ENCODE measurements around the gene KNOP1.
"Not testable (repeated sequence)": the region's sequence is repeated elsewhere in the genome, so short reads cannot be mapped to it uniquely, and the experiment has no call there.

Gene KNOP1

DNA sequence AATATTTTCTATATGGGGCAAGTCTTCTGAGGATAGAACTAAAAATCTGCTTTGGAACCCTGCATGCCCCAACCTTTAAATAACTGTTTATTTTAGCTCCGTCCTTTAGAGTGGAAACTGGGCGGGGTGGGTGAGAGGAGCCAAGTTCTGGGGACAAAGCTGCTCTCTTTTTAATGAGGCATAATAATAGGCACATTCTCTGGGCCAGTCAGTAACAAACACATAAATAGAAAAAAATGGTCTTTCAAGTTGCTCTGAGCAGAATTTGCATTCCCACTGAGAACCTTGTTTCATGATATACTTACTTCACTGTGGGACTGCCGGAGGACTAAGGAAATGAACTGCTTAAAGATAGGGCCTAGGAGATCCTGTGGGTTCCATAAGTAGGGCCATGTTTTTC lies 51.5 kb downstream of the KNOP1 start:
- no peaks in the 10 kb centered on the region; the same call in 1 of the 2 replicates for H3K27me3 ChIP-seq (ENCODE audit: insufficient read depth, low read length)
- H3K36me3 ChIP-seq (ENCODE audit: insufficient read depth, low read depth, low read length) = peaks cover 23% of the 10 kb centered on the region
- no peak overlapping the region for H3K4me3 ChIP-seq (ENCODE audit: low read length)
- H3K9me3 ChIP-seq (ENCODE audit: insufficient read depth, low read depth, low read length) = peaks cover 8% of the 10 kb centered on the region; the same call in 1 of the 2 replicates
- no peak overlapping the region for H3K27ac ChIP-seq (ENCODE audit: low read length)
- H3K9ac ChIP-seq (ENCODE audit: low read depth, low read length) = no peak overlapping the region
- H3K4me1 ChIP-seq (ENCODE audit: insufficient read depth, low read length) = no peaks in the 10 kb centered on the region

DNA sequence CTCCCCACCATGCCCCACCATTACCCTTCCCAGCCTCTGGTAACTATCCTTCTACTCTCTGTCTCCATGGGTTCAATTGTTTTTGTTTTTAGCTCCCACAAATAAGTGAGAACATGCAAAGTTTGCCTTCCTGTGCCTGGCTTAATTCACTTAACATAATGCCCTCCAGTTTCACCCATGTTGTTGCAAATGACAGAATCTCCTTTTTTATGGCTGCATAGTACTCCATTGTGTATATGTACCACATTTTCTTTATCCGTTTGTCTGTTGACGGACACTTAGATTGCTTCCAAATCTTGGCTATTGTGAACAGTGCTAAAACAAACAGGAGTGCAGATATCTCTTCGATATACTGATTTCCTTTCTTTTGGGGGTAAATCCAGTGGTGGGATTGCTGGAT lies 52.7 kb downstream of the KNOP1 start:
- H3K27ac ChIP-seq (ENCODE audit: low read length); H3K4me3 ChIP-seq (ENCODE audit: low read length); H3K9me3 ChIP-seq (ENCODE audit: insufficient read depth, low read depth, low read length); H3K9ac ChIP-seq (ENCODE audit: low read depth, low read length); H3K27me3 ChIP-seq (ENCODE audit: insufficient read depth, low read length); H3K4me1 ChIP-seq (ENCODE audit: insufficient read depth, low read length): not testable (repeated sequence)
- peaks cover 20% of the 10 kb centered on the region; the same call in 1 of the 2 replicates for H3K36me3 ChIP-seq (ENCODE audit: insufficient read depth, low read depth, low read length)

GRCh38 chr16:19664166-19664565 lies 53.9 kb downstream of the KNOP1 start:
- Histone ChIP-seq H3K27me3 (ENCODE audit: insufficient read depth, low read length) (no peaks in the 10 kb centered on the region; the same call in 1 of the 2 replicates), H3K4me1 (ENCODE audit: insufficient read depth, low read length) (no peaks in the 10 kb centered on the region), H3K9ac (ENCODE audit: low read depth, low read length) (no peak overlapping the region), H3K36me3 (ENCODE audit: insufficient read depth, low read depth, low read length) (peaks cover 12% of the 10 kb centered on the region; the same call in 1 of the 2 replicates), H3K9me3 (ENCODE audit: insufficient read depth, low read depth, low read length) (peaks cover 8% of the 10 kb centered on the region; the same call in 1 of the 2 replicates), H3K27ac (ENCODE audit: low read length) (no peak overlapping the region), H3K4me3 (ENCODE audit: low read length) (no peak overlapping the region)

DNA sequence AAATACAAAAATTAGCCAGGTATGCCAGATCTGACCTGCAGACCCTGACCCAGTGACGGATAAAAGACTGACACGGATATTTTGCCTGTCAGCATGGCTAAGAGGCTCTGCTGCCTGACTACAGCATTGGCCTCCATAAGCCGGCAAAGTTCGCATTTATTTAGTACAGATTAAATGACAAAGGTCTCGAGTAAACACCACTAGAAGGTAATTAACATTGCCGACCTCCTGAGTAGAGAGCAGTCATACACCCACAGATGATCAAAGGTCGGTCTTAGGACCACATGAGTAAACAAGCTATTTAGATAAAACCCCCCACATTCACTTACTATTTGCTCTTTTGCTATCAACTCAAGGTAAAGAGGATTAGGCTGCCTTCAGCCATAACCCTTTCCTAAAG lies 55.7 kb downstream of the KNOP1 start:
- H3K9ac ChIP-seq (ENCODE audit: low read depth, low read length) = no peak overlapping the region
- H3K36me3 ChIP-seq (ENCODE audit: insufficient read depth, low read depth, low read length) = peaks cover 8% of the 10 kb centered on the region; the same call in 1 of the 2 replicates
- no peaks in the 10 kb centered on the region; the same call in 1 of the 2 replicates for H3K27me3 ChIP-seq (ENCODE audit: insufficient read depth, low read length)
- H3K4me1 ChIP-seq (ENCODE audit: insufficient read depth, low read length) = no peaks in the 10 kb centered on the region
- H3K27ac ChIP-seq (ENCODE audit: low read length) = no peak overlapping the region
- H3K4me3 ChIP-seq (ENCODE audit: low read length) = no peak overlapping the region
- peaks cover 8% of the 10 kb centered on the region; the same call in 1 of the 2 replicates for H3K9me3 ChIP-seq (ENCODE audit: insufficient read depth, low read depth, low read length)

DNA sequence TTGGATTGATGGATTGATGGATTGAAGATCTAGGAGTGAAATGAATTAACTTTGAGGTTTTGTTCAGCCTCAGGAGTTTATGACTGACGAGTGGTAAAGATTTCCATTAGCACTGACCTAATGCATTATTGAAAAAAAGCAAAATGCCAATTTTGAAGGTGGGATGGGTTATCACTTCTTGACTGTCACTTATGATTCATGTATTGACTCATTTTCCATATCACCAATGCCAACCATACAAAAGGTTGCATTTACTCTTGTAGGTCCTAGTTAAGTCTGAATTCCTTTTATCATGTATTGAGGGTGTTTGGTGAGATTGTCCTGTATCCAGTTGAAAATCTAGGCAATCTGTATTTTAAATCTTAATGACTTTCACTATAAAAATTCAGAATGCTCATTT lies 57.6 kb downstream of the KNOP1 start:
- no peaks in the 10 kb centered on the region for H3K4me1 ChIP-seq (ENCODE audit: insufficient read depth, low read length)
- H3K9me3 ChIP-seq (ENCODE audit: insufficient read depth, low read depth, low read length) = peaks cover 8% of the 10 kb centered on the region; the same call in 1 of the 2 replicates
- H3K27ac ChIP-seq (ENCODE audit: low read length) = no peak overlapping the region
- peaks cover 8% of the 10 kb centered on the region; the same call in 1 of the 2 replicates for H3K36me3 ChIP-seq (ENCODE audit: insufficient read depth, low read depth, low read length)
- no peak overlapping the region for H3K4me3 ChIP-seq (ENCODE audit: low read length)
- no peaks in the 10 kb centered on the region; the same call in 1 of the 2 replicates for H3K27me3 ChIP-seq (ENCODE audit: insufficient read depth, low read length)
- H3K9ac ChIP-seq (ENCODE audit: low read depth, low read length) = no peak overlapping the region

GRCh38 chr16:19659554-19659953 lies 58.5 kb downstream of the KNOP1 start:
- H3K36me3 ChIP-seq (ENCODE audit: insufficient read depth, low read depth, low read length) = peaks cover 8% of the 10 kb centered on the region
- peaks cover 8% of the 10 kb centered on the region; the same call in 1 of the 2 replicates for H3K9me3 ChIP-seq (ENCODE audit: insufficient read depth, low read depth, low read length)
- no peaks in the 10 kb centered on the region; the same call in 1 of the 2 replicates for H3K27me3 ChIP-seq (ENCODE audit: insufficient read depth, low read length)
- H3K27ac ChIP-seq (ENCODE audit: low read length) = no peak overlapping the region
- no peaks in the 10 kb centered on the region for H3K4me1 ChIP-seq (ENCODE audit: insufficient read depth, low read length)
- H3K4me3 ChIP-seq (ENCODE audit: low read length) = no peak overlapping the region
- no peak overlapping the region for H3K9ac ChIP-seq (ENCODE audit: low read depth, low read length)

DNA sequence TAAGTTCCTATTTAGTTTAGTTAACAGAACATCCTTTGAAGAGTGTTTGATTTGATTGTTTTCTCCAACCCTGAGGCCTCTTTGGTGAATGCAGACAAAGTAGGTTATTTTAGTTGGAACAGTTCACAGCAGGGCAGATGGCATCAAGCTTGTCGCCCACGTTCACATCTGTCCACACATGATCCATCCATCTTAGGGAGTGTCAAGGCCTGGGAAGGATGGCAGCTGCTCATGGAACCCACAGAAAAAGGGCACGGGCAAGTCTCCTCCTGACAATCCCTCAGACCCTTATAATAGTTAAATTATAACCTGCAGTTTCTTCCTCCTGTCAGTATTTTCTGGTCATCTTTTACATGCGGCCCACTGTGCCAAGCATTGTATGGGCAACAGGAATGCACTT lies 60.2 kb downstream of the KNOP1 start:
- no peak overlapping the region for H3K27ac ChIP-seq (ENCODE audit: low read length)
- H3K27me3 ChIP-seq (ENCODE audit: insufficient read depth, low read length) = no peaks in the 10 kb centered on the region; the same call in 1 of the 2 replicates
- H3K4me1 ChIP-seq (ENCODE audit: insufficient read depth, low read length) = no peaks in the 10 kb centered on the region
- H3K9me3 ChIP-seq (ENCODE audit: insufficient read depth, low read depth, low read length) = peaks cover 8% of the 10 kb centered on the region; the same call in 1 of the 2 replicates
- H3K36me3 ChIP-seq (ENCODE audit: insufficient read depth, low read depth, low read length) = peaks cover 22% of the 10 kb centered on the region
- H3K4me3 ChIP-seq (ENCODE audit: low read length) = no peak overlapping the region
- no peak overlapping the region for H3K9ac ChIP-seq (ENCODE audit: low read depth, low read length)

DNA sequence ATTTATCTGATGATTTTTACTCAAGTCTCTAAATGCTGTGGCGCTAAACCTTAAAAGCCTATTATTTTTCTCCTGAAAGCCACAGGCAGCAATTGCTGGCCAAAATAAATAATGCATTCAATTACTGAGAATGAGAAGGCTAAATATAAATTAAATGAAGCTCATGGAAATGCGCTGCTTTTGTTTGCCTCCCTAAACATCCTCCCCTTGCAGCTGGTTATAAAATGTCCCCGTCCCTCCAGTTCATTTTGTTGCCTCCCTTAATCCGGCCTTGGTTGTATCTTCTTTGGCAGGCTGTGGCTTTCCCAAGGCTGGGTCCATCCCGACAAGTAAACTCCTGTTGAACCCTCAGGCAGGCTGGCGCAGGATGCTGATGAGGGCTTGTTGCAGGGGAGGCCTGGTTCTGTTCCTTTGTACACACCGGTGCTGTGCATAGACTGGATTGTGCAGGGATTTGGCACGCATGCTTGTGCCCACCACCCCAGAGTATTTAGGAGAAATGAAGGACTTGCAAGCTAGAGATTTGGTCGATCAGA lies 62.7 kb downstream of the KNOP1 start:
- H3K4me3 ChIP-seq (ENCODE audit: low read length) = no peak overlapping the region
- no peaks in the 10 kb centered on the region for H3K9me3 ChIP-seq (ENCODE audit: insufficient read depth, low read depth, low read length)
- H3K9ac ChIP-seq (ENCODE audit: low read depth, low read length) = no peak overlapping the region
- H3K27me3 ChIP-seq (ENCODE audit: insufficient read depth, low read length) = no peaks in the 10 kb centered on the region
- peaks cover 28% of the 10 kb centered on the region for H3K36me3 ChIP-seq (ENCODE audit: insufficient read depth, low read depth, low read length)
- no peaks in the 10 kb centered on the region for H3K4me1 ChIP-seq (ENCODE audit: insufficient read depth, low read length)
- H3K27ac ChIP-seq (ENCODE audit: low read length) = no peak overlapping the region

GRCh38 chr16:19654147-19654546 lies 63.9 kb downstream of the KNOP1 start:
- Histone ChIP-seq H3K9me3 (ENCODE audit: insufficient read depth, low read depth, low read length) (no peaks in the 10 kb centered on the region), H3K27ac (ENCODE audit: low read length) (no peak overlapping the region), H3K4me3 (ENCODE audit: low read length) (no peak overlapping the region), H3K36me3 (ENCODE audit: insufficient read depth, low read depth, low read length) (peaks cover 38% of the 10 kb centered on the region), H3K9ac (ENCODE audit: low read depth, low read length) (no peak overlapping the region), H3K27me3 (ENCODE audit: insufficient read depth, low read length) (no peaks in the 10 kb centered on the region), H3K4me1 (ENCODE audit: insufficient read depth, low read length) (no peaks in the 10 kb centered on the region)

Measured in iPS-20b (cell line).